HepG2 (cell line): ENCODE measurements around the gene TGFBI. TPM values are rescaled to one million over a fixed set of nuclear protein-coding genes. Genes with fewer than 3 reads are reported as not detected.

Experiments used
- ATAC-seq: fragments of 200-7000 bp; cut with Tn5 transposase; 3 replicates; pipeline ENCODE4 v1.9.1; 2020; ENCODE audit warnings: mild to moderate bottlenecking, moderate library complexity
- BruUV-seq: library from RNA; stranded (reverse); fragments of 400-500 nt; replicated peaks from 2 replicates; lab custom pipeline; 2021; lab: Mats Ljungman, UMichigan
- CTCF ChIA-PET: fragments of 300-600 bp; formaldehyde crosslinking; extraction: SDS; loops from one replicate; lab custom pipeline; 2021; ENCODE audit warnings: low total read pairs, inconsistent platforms, low intra/inter-chr PET ratio; lab: Yijun Ruan, JAX
- POLR2A ChIA-PET: fragments of 350-600 bp; sonication (Branson Sonifier 250); formaldehyde crosslinking; loops from one replicate; lab custom pipeline; 2020; ENCODE audit warnings: antibody characterized with exemption, inconsistent platforms; lab: Yijun Ruan, JAX
- DNase-seq: peaks from one replicate; pipeline ENCODE4 v3.0.0-alpha.2; 2015; ENCODE audit warnings: low spot score
- FAIRE-seq: peaks from 3 replicates; lab custom pipeline; 2011; peaks lifted over from hg19 to GRCh38; lab: Jason Lieb, UNC
- H2AFZ ChIP-seq: one replicate; pipeline ENCODE4 v1.6.1; 2011; ENCODE audit warnings: low read length, inconsistent platforms
- H3K27ac ChIP-seq: fragments of 300-600 bp; 3 replicates; pipeline ENCODE4 v1.8.0; 2011; ENCODE audit warnings: mixed run types, mild to moderate bottlenecking, mixed read lengths, low read length, inconsistent platforms; ENCODE audit not compliant: insufficient read depth; ENCODE audit errors: extremely low read length
- H3K27me3 ChIP-seq, 2 experiments: fragments of 200-600 bp in 1 of 2; 2 replicates in 1 of 2; 3 replicates in 1 of 2; pipeline versions ENCODE4 v1.6.0 to v1.8.0; 2011; ENCODE audit warnings: low read length in 2 of 2, mild to moderate bottlenecking in 2 of 2, moderate library complexity in 2 of 2, inconsistent platforms in 1 of 2; ENCODE audit not compliant: insufficient read depth in 2 of 2, control insufficient read depth in 1 of 2
- H3K36me3 ChIP-seq, 2 experiments: fragments of 200-600 bp in 1 of 2; replicated peaks in 1 of 2; 2 replicates in 1 of 2; 3 replicates in 1 of 2; pipeline versions ENCODE4 v1.5.1 to v1.8.0; 2011; ENCODE audit warnings: low read length in 2 of 2, inconsistent platforms in 1 of 2; ENCODE audit not compliant: insufficient read depth in 2 of 2, control insufficient read depth in 1 of 2
- H3K4me1 ChIP-seq: 2 replicates; pipeline ENCODE4 v1.5.1; 2012; ENCODE audit warnings: low read length, inconsistent platforms; ENCODE audit not compliant: insufficient read depth
- H3K4me2 ChIP-seq: 2 replicates; pipeline ENCODE4 v1.6.0; 2011; ENCODE audit warnings: low read depth, low read length, inconsistent platforms
- H3K4me3 ChIP-seq, 3 experiments: fragments of 200-600 bp in 1 of 3; sonication (generic), shearing (Covaris generic) in 1 of 3; replicated peaks in 1 of 3; 2 replicates each; pipeline ENCODE4 v1.5.1; 2011 to 2016; ENCODE audit warnings: low read length in 3 of 3, inconsistent platforms in 2 of 3, low read depth in 2 of 3, mild to moderate bottlenecking in 2 of 3, control low read depth in 1 of 3, mixed read lengths in 1 of 3; ENCODE audit not compliant: insufficient read depth in 1 of 3
- H3K79me2 ChIP-seq: one replicate; pipeline ENCODE4 v1.6.1; 2011; ENCODE audit warnings: low read length, inconsistent platforms; ENCODE audit not compliant: insufficient read depth
- H3K9ac ChIP-seq: 2 replicates; pipeline ENCODE4 v1.6.0; 2011; ENCODE audit warnings: mild to moderate bottlenecking, low read depth, low read length, inconsistent platforms; ENCODE audit not compliant: insufficient read depth
- H3K9me3 ChIP-seq: 2 replicates; pipeline ENCODE4 v1.5.1; 2012; ENCODE audit warnings: mild to moderate bottlenecking, low read length
- H4K20me1 ChIP-seq: 2 replicates; pipeline ENCODE4 v1.6.0; 2011; ENCODE audit warnings: inconsistent platforms, mild to moderate bottlenecking, low read length, moderate library complexity; ENCODE audit not compliant: insufficient read depth
- CREM ChIP-seq, 2 experiments: sonication (generic) in 1 of 2; formaldehyde crosslinking in 1 of 2; IDR thresholded peaks; 2 replicates each; pipeline versions ENCODE4 v1.4.0 to v1.6.1; 2016 to 2020; ENCODE audit warnings: antibody characterized with exemption in 1 of 2, mild to moderate bottlenecking in 1 of 2, missing genetic modification reagents in 1 of 2
- CSRNP1 ChIP-seq: sonication (generic); formaldehyde crosslinking; IDR thresholded peaks from 2 replicates; pipeline ENCODE4 v1.8.1; 2023; ENCODE audit warnings: mild to moderate bottlenecking, missing genetic modification reagents
- FOXO4 ChIP-seq: sonication (generic); formaldehyde crosslinking; conservative IDR thresholded peaks from 2 replicates; pipeline ENCODE4 v1.8.1; 2023; ENCODE audit warnings: missing genetic modification reagents
- KLF11 ChIP-seq: IDR thresholded peaks from 2 replicates; pipeline ENCODE4 v1.6.1; 2016; ENCODE audit warnings: missing compliant biosample characterization
- NFE2 ChIP-seq: sonication (generic); formaldehyde crosslinking; IDR thresholded peaks from 2 replicates; pipeline ENCODE4 v1.4.0; 2020; ENCODE audit warnings: missing genetic modification reagents
- SALL1 ChIP-seq: sonication (generic); formaldehyde crosslinking; IDR thresholded peaks from 2 replicates; pipeline ENCODE4 v1.8.0; 2022; ENCODE audit warnings: mild to moderate bottlenecking, missing genetic modification reagents
- SAP130 ChIP-seq: IDR thresholded peaks from 2 replicates; pipeline ENCODE4 v1.6.1; 2016; ENCODE audit warnings: low read depth
- SNAI1 ChIP-seq: sonication (generic); formaldehyde crosslinking; IDR thresholded peaks from 2 replicates; pipeline ENCODE4 v1.5.0; 2020; ENCODE audit warnings: mild to moderate bottlenecking, missing genetic modification reagents, borderline replicate concordance
- YEATS4 ChIP-seq: sonication (generic); formaldehyde crosslinking; IDR thresholded peaks from 2 replicates; pipeline ENCODE4 v1.4.0; 2020; ENCODE audit warnings: missing genetic modification reagents, borderline replicate concordance
- ZBTB44 ChIP-seq: sonication (generic); formaldehyde crosslinking; IDR thresholded peaks from 2 replicates; pipeline ENCODE4 v1.4.0; 2020; ENCODE audit warnings: missing genetic modification reagents
- ZNF292 ChIP-seq: sonication (generic); formaldehyde crosslinking; IDR thresholded peaks from 2 replicates; pipeline ENCODE4 v1.8.1; 2022; ENCODE audit warnings: mild to moderate bottlenecking, low read depth, missing genetic modification reagents, borderline replicate concordance
- ZNF34 ChIP-seq: sonication (generic); formaldehyde crosslinking; IDR thresholded peaks from 2 replicates; pipeline ENCODE4 v1.4.0; 2020; ENCODE audit warnings: mild to moderate bottlenecking, missing genetic modification reagents, borderline replicate concordance
- ZNF556 ChIP-seq: sonication (generic); formaldehyde crosslinking; IDR thresholded peaks from 2 replicates; pipeline ENCODE4 v1.4.0; 2020; ENCODE audit warnings: mild to moderate bottlenecking, missing genetic modification reagents, borderline replicate concordance
- ZNF570 ChIP-seq: sonication (generic); formaldehyde crosslinking; IDR thresholded peaks from 2 replicates; pipeline ENCODE4 v1.4.0; 2020; ENCODE audit warnings: mild to moderate bottlenecking, missing genetic modification reagents, borderline replicate concordance
- ZNF720 ChIP-seq: sonication (generic); formaldehyde crosslinking; IDR thresholded peaks from 2 replicates; pipeline ENCODE4 v1.4.0; 2020; ENCODE audit warnings: missing genetic modification reagents
- WGBS: methylation state at CpG from one replicate; pipeline ENCODE4 v1.1.6; 2017; ENCODE audit warnings: low lambda C conversion rate; 5-methylcytosine and 5-hydroxymethylcytosine counted together
- in situ Hi-C: cut with HindIII; loops from 2 replicates; pipeline ENCODE4 v1.10.0; 2017; ENCODE audit warnings: low pct_unique_long_range_greater_than_20kb; ENCODE audit not compliant: extremely low pct_ligation_motif_present
- intact Hi-C: fragments of 100-400 bp; cut with micrococcal nuclease; formaldehyde crosslinking; loops from one replicate; pipeline ENCODE4 v1.10.0; 2022; ENCODE audit not compliant: unreplicated experiment
- polyA plus RNA-seq, 8 experiments: library from polyadenylated mRNA; depleted of rRNA in 3 of 8; stranded (reverse) in 7 of 8; unstranded in 1 of 8; fragments of >200 nt; fragmentation: Illumina TruSeq in 4 of 8; extraction: Trizol in 4 of 8; gene quantifications; 2 replicates each; pipeline versions ENCODE4 v1.2.1 to v1.2.3, GENCODE V29; 2011 to 2016; ENCODE audit warnings: low read depth in 4 of 8, missing spikeins in 1 of 8, mixed read lengths in 1 of 8; ENCODE audit not compliant: insufficient read depth in 1 of 8
- total RNA-seq, 5 experiments: library from RNA; depleted of rRNA; stranded (reverse); fragments of >200 nt; fragmentation: Illumina TruSeq; extraction: Trizol; gene quantifications; 2 replicates each; pipeline ENCODE4 v1.2.3, GENCODE V29; 2016; ENCODE audit warnings: low read depth in 1 of 5

Gene TGFBI
- total and polyA plus RNA-seq, 2 of the 13 experiments (the other 11 are each of a cell fraction or from before 2014, with no cell fraction given): 275 to 457 TPM

- H3K4me1 ChIP-seq: peaks cover 37% of the 10 kb centered on the region
- in situ Hi-C loops (no loop called here), intact Hi-C loops (no loop called here)
- BruUV-seq: no TSS peak
- FAIRE-seq: no peak
- no peak overlapping the region for H3K4me3 ChIP-seq
- H3K36me3 ChIP-seq: no peaks in the 10 kb centered on the region
- H3K9ac ChIP-seq: no peak overlapping the region
- no peak for ATAC-seq
- DNase-seq: no peak
- H3K27me3 ChIP-seq: no peaks in the 10 kb centered on the region
- H2AFZ ChIP-seq: no peak overlapping the region
- ChIA-PET POLR2A (interaction anchor here (1.5 kb wide), 1 partner anchor 28 kb away, joined by 3 read pairs; no protein-coding TSS in a partner anchor), CTCF (no interaction called here)
- WGBS: 75% methylated on average over 5 of the region's 5 CpGs
- no peaks in the 10 kb centered on the region for H3K9me3 ChIP-seq
- no peaks in the 10 kb centered on the region for H3K79me2 ChIP-seq
- H3K27ac ChIP-seq: no peak overlapping the region
- no peaks in the 10 kb centered on the region for H4K20me1 ChIP-seq
- H3K4me2 ChIP-seq: peak overlapping the region; percentile 6; the same call in 1 of the 2 replicates
- no peak for TF ChIP-seq SALL1 (CRISPR knock-in tag)
- no peak for TF ChIP-seq ZNF556
- no peak for TF ChIP-seq ZNF570 (CRISPR knock-in tag)
- no peak for TF ChIP-seq YEATS4 (CRISPR knock-in tag)
- no peak for TF ChIP-seq ZNF292 (CRISPR knock-in tag)
- no peak for TF ChIP-seq ZNF34 (CRISPR knock-in tag)
- TF ChIP-seq ZNF720 (CRISPR knock-in tag): no peak
- no peak for TF ChIP-seq CREM (IDR thresholded peaks at IDR 0.05)
- no peak for TF ChIP-seq CREM (CRISPR knock-in tag; IDR thresholded peaks at IDR 0.05)
- TF ChIP-seq ZBTB44 (CRISPR knock-in tag): no peak
- no peak for TF ChIP-seq NFE2 (CRISPR knock-in tag)
- TF ChIP-seq FOXO4: no peak
- TF ChIP-seq SAP130 (CRISPR knock-in tag): no peak
- TF ChIP-seq SNAI1 (CRISPR knock-in tag): no peak
- no peak for TF ChIP-seq KLF11
- TF ChIP-seq CSRNP1 (CRISPR knock-in tag): no peak
Measured at GRCh38 chr5:136001466-136001981, 27.3 kb upstream of the TGFBI start.
